Right ventricle myocardium inferior (tissue), 1 donor: ENCODE data around the gene SLC47A1. TPM values are rescaled to one million over a fixed set of nuclear protein-coding genes. Genes with fewer than 3 reads are reported as not detected.
A peak's percentile ranks its signal among the peaks of the same experiment; 100 is the strongest.
"Not testable (repeated sequence)": the region's sequence is repeated elsewhere in the genome, so short reads cannot be mapped to it uniquely, and the experiment has no call there.

Source experiments
- ATAC-seq: fragments of 200-7000 bp; cut with Tn5 transposase; one replicate; pipeline ENCODE4 v1.9.1; 2020; ENCODE audit warnings: mild to moderate bottlenecking, moderate library complexity
- DNase-seq: peaks from one replicate; pipeline ENCODE4 v3.0.0; 2021; ENCODE audit errors: missing footprints
- intact Hi-C: fragments of 100-400 bp; cut with DNase I; formaldehyde crosslinking; loops from one replicate; pipeline ENCODE4 v1.11.0; 2022
- total RNA-seq: library from RNA; stranded (reverse); fragmentation: NEBNext Ultra II Directional; extraction: Animal tissue kit (Norgen Biotek cat#: 25700); gene quantifications from one replicate; pipeline ENCODE4 v1.2.1, GENCODE V29; 2021
- donor health status: DM: no; HTN: yes; CAD: no; lungs with severe emphysema.

Gene SLC47A1
- total RNA-seq, 1 donor from 2014 or later: 4.6 TPM

GRCh38 chr17:19579867-19580565 is 46.4 kb downstream of the SLC47A1 start:
- DNase-seq (no peak), ATAC-seq (peak; percentile 70)
- intact Hi-C loops: no loop called here

GRCh38 chr17:19580566-19580920 is 46.9 kb downstream of the SLC47A1 start:
- intact Hi-C loops: not testable (repeated sequence)

GRCh38 chr17:19582152-19582551 is 48.5 kb downstream of the SLC47A1 start:
- ATAC-seq, DNase-seq, intact Hi-C loops: not testable (repeated sequence)

More at GRCh38 chr17:19580566-19580920, 46.9 kb downstream of the SLC47A1 start:
- ATAC-seq, DNase-seq: not testable (repeated sequence)

GRCh38 chr17:19583871-19584270 is 50.2 kb downstream of the SLC47A1 start:
- ATAC-seq (no peak), DNase-seq (no peak)
- intact Hi-C loops: no loop called here

GRCh38 chr17:19590451-19590850 is 56.8 kb downstream of the SLC47A1 start:
- intact Hi-C loops: no loop called here
- ATAC-seq: no peak
- DNase-seq: no peak

GRCh38 chr17:19590912-19591551 is 57.4 kb downstream of the SLC47A1 start:
- intact Hi-C loops: no loop called here
- ATAC-seq: no peak
- no peak for DNase-seq

GRCh38 chr17:19592316-19592715 is 58.7 kb downstream of the SLC47A1 start:
- ATAC-seq: no peak
- intact Hi-C loops: no loop called here
- no peak for DNase-seq

- ATAC-seq (no peak), DNase-seq (no peak)
- intact Hi-C loops: no loop called here
Measured at GRCh38 chr17:19596869-19597268, 63.2 kb downstream of the SLC47A1 start.

- no peak for DNase-seq
- no peak for ATAC-seq
Measured at GRCh38 chr17:19610311-19610710, 76.7 kb downstream of the SLC47A1 start.

GRCh38 chr17:19610879-19611278 is 77.2 kb downstream of the SLC47A1 start:
- intact Hi-C loops: no loop called here
- ATAC-seq (no peak), DNase-seq (no peak)

More at GRCh38 chr17:19610311-19610710, 76.7 kb downstream of the SLC47A1 start:
- intact Hi-C loops: no loop called here

- intact Hi-C loops: no loop called here
- DNase-seq: no peak
- ATAC-seq: no peak
Measured at GRCh38 chr17:19613979-19614378, 80.3 kb downstream of the SLC47A1 start.

GRCh38 chr17:19614900-19615299 is 81.2 kb downstream of the SLC47A1 start:
- ATAC-seq (no peak), DNase-seq (no peak)
- intact Hi-C loops: no loop called here

- no peak for DNase-seq
- ATAC-seq: no peak
- intact Hi-C loops: no loop called here
Measured at GRCh38 chr17:19618015-19618414, 84.4 kb downstream of the SLC47A1 start.

GRCh38 chr17:19619705-19620325 is 86.2 kb downstream of the SLC47A1 start:
- intact Hi-C loops: no loop called here
- ATAC-seq: no peak
- no peak for DNase-seq

GRCh38 chr17:19621697-19622096 is 88.0 kb downstream of the SLC47A1 start:
- DNase-seq (no peak), ATAC-seq (no peak)
- intact Hi-C loops: no loop called here

GRCh38 chr17:19626079-19626478 is 92.4 kb downstream of the SLC47A1 start:
- DNase-seq: no peak
- ATAC-seq: no peak
- intact Hi-C loops: no loop called here
